T-helper 1 cell treated with Interleukin-12 subunit alpha and Interleukin-12 subunit beta and Interleukin-4 antibody, amounts not matched to agents 30 ng/mL and 1 ng/mL, for 36 hours (primary cell): ENCODE results near the gene TRIM36. TPM values are rescaled to one million over a fixed set of nuclear protein-coding genes. Genes with fewer than 3 reads are reported as not detected.

Experiments used
- intact Hi-C: fragments of 100-400 bp; cut with micrococcal nuclease; formaldehyde crosslinking; loops from one replicate; pipeline ENCODE4 v1.15.1; 2024
- total RNA-seq: library from RNA; stranded (reverse); gene quantifications from 2 replicates; pipeline ENCODE4 v1.2.3, GENCODE V29; 2022

The TRIM36 gene
- total RNA-seq: 0.39 TPM in 1 of 2 replicates, not detected in the other

DNA sequence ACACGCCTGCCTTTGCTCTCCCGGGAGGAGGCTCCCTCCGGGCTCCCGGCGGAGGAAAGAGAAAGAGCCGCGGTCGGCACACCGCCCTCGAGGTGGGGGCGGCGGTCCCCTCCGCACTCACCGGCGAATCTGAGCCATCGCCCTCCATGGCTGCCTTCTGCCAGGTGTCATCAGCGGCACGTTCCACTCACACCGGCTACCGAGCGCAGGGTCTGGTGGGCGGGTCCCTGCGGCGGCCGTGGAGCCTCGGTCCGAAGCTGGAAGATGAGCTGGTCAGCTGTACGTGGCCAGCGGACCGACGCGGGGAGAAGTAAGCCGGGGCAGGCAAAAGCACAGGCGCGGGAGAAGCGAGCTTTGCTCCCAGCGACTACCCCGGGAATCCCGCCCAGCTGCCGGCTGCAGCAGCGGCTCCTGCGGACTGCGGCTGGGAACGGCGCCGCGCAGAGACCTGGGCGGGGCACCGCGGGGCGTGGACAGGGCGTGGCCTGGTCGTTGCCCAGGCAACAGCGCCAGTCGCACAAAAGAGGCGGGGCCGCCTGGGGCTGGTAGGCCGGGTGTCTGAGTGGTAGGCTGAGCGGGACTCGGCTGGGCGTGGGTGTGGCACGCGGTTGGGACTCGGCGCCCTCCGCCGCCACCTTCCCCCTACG is at the start of gene TRIM36:
Gene TRIM36, minus strand, starts transcription at position 422 of the 647 bp plus-strand sequence. Its CDS starts 274 bp downstream, at position 148.
- intact Hi-C loops: loop anchor here (1.0 to 5.0 kb wide), 13 partner anchors 11 to 1657 kb away; partner anchors contain the start of genes AP3S1, ATG12, CCDC112 and COMMD10

- intact Hi-C loops: no loop called here
Measured at GRCh38 chr5:115214541-115214940, 44.8 kb upstream of the TRIM36 start.

GRCh38 chr5:115209279-115209678 is 39.6 kb upstream of the TRIM36 start:
- intact Hi-C loops: loop anchor here (1.0 to 2.0 kb wide), 5 partner anchors 27 to 336 kb away; partner anchors contain the start of genes CCDC112, FEM1C and PGGT1B

DNA sequence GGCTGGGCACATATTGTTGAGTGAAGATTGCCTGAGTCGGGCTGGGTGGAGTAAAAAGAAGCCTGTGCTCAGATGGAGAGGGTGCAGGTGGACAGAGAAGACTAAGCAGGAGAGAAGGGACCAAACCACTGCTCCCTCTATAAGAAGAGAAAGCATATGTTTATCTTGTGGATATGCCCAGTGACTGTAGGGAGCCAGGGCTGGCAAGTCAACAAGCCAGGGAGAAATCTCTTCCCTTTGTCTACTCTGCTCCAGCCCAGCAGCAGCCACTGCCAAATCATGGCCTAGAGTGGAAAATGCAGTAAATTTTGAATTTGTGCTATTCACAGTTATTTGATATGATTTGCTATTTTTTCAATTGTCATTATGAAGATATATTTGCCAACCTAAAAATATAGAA is 33.2 kb upstream of the TRIM36 start:
- intact Hi-C loops: no loop called here

GRCh38 chr5:115196161-115196560 is 26.5 kb upstream of the TRIM36 start:
- intact Hi-C loops: no loop called here

DNA sequence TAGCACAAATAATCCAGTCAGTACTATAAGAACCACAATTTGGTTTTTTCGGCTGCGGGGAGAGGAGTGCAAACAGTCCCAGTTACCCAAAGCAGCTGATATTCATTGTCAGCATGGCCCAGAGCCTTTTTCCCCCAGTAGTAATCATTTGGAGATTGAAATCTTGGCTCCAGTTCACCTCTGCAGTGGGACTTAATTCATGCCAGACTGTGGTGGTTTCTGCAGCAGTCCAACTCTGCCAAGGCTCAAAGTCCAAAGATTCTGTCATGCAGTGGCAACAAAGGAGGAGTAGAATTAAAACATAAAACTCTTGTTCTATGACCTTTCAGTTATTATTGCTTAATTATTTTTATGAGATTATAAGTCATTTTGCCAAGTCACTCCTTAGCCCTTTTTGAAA is 25.0 kb upstream of the TRIM36 start:
- intact Hi-C loops: no loop called here

- intact Hi-C loops: no loop called here
Measured at GRCh38 chr5:115193295-115193694, 23.6 kb upstream of the TRIM36 start.

GRCh38 chr5:115192098-115192497 is 22.4 kb upstream of the TRIM36 start:
- intact Hi-C loops: no loop called here

GRCh38 chr5:115191474-115192031 is 21.8 kb upstream of the TRIM36 start:
- intact Hi-C loops: no loop called here

DNA sequence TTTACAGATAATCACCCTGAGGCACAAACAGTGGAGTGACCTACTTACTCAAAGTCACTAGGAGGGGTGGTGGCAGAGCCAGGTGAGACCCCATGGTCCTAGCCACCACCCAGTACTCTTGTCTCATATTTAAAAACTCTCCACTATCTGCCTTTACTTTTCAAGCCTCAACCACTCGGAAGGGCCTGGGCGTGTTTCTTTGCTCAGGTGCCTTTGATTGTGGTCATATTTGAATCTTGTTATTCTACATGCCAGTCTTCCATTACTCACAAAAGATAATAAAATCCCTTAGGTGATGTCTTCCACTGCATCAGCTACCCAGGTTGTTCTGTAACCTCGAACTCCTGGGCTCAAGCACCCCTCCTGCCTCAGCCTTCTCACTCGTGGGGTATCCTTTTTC is 20.7 kb upstream of the TRIM36 start:
- intact Hi-C loops: no loop called here

DNA sequence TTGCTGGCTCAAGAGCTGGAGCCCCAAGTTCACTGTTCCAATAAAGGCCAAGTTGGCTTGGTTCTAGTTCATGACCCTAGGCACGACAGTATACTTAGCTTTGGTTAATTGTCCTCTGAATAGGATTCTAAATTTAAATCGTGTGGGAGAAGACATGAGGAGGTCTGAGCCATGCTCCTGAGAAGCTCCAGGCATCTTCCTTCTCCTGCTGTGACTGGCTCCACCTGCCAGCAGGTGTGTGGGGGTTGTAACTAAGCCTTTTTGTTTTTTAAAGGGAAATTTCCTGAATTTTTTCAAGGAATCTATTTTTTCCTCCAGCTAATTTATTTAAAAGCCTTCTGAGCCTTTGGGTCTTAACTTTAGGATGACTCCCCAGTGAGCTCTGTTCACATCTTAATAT is 20.2 kb upstream of the TRIM36 start:
- intact Hi-C loops: no loop called here

DNA sequence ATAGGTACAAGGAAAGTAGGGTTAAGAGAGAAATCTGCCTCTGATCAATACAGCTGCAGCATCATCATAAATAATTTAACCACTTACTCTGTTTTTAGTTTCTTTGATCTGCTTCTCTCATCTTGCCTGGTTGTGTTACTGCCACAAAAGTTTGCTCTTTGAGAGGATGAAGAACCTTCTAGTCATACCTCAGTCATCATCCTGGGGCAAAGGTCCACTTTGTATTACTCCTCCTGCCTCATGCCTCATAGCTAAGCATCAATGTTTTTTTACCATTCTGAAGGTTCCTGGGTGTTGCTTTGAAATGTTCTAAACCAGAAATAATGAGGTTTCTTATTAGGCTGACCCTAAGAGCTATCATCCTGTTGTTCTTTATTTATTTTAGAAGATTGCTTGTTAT is 17.1 kb upstream of the TRIM36 start:
- intact Hi-C loops: no loop called here

DNA sequence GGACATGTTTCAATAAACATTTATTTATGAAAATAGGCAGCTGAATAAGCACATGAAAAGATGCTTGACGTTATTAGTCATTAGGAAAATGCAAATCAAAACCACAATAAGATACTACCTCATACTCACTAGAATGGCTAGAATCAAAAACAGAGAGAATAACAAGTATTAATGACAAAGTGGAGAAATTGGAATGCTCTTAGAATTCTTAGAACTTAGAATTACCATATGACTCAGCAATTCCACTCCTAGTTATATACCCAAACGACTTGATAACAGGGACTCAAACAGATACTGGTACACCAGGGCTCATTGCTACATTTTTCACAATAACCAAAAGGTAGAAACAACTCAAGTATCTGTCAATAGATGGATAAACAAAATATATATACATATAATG is 15.1 kb upstream of the TRIM36 start:
- intact Hi-C loops: no loop called here

DNA sequence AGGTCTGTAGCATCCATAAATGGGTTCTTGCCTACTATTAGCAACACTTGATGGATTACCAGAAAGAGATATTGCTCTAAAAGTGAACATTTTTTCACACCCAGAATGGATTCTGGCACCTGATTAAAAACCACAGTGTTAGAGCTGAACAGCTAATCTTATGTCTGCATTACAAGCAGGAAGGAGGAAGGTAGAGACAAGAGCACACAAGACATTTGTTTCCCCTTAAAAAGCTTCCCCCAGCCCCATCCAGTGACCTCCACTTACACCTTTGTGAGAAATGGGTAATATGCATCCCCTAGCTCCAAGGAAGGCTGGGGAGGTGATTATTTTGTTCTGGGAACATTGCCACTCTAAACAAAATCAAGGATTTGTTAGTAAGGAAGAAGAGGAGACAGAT is 12.0 kb upstream of the TRIM36 start:
- intact Hi-C loops: loop anchor here (1.0 to 2.0 kb wide), 2 partner anchors 28 to 65 kb away; no protein-coding TSS in a partner anchor

DNA sequence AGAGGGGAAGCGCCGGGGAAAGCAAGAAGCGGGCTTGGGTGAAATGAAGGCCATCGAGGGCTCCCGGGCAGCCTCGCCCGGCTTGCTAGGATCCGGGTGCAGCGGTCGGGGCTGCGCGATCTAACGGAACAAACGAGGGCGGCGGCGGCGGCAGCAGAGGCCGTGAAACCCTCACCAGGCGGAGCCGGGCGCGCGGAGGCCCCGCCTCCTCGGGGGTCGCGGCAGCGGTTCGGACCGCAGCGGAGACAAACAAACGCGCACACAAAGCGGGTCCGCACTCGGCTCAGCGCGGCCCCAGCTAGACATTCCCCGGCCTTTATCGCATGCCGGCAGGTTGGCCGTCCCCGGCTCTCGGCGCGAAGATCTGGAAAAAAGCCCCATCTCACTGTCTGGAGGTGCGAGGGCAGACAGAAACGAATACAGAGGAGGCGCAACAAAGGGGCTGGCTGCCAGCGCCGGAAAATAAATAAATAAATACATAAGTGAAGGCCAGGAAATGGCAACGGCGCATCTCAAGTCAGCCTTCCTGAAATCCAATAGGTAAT is 10.5 kb upstream of the TRIM36 start:
- intact Hi-C loops: loop anchor here (1.0 to 2.0 kb wide), 2 partner anchors 10 to 67 kb away; no protein-coding TSS in a partner anchor

GRCh38 chr5:115179394-115180164 is 9.9 kb upstream of the TRIM36 start:
- intact Hi-C loops: loop anchor here (1.0 to 2.0 kb wide), 2 partner anchors 9 to 67 kb away; no protein-coding TSS in a partner anchor

DNA sequence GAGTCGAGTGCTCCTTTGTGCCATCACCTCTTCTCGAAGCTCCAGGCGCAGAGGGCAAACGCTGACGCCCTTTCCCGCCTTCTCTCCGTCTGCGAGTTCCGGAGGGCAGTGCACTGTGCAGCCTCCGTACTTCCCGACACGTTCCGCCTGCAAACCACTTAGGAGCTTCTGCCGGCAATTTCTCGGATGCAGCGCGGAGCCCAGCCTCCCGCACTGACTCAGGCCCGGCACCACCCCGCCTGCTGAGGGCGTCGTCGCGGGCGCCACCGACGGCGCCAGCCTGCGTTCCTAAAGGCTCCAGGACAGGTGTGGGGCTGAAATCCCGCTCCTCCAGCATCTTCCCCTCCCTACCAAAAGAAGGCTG is 9.3 kb upstream of the TRIM36 start:
- intact Hi-C loops: no loop called here

GRCh38 chr5:115170929-115171510 is 1.3 kb upstream of the TRIM36 start:
- intact Hi-C loops: loop anchor here (1.0 to 5.0 kb wide), 12 partner anchors 9 to 1659 kb away; partner anchors contain the start of genes AP3S1, ATG12, CCDC112 and COMMD10

- intact Hi-C loops: loop anchor here (1.0 to 5.0 kb wide), 12 partner anchors 10 to 1658 kb away; partner anchors contain the start of genes AP3S1, ATG12, CCDC112 and COMMD10
Measured at GRCh38 chr5:115170134-115170928, 623 bp upstream of the TRIM36 start.

GRCh38 chr5:115168829-115169486 is 750 bp downstream of the TRIM36 start:
- intact Hi-C loops: loop anchor here (5.0 kb wide), 1 partner anchor 1408 kb away; no protein-coding TSS in a partner anchor
